ENCODE data around the gene SMAGP. TPM values are rescaled to one million over a fixed set of nuclear protein-coding genes. Genes with fewer than 3 reads are reported as not detected.
A peak's percentile ranks its signal among the peaks of the same experiment; 100 is the strongest.
"Not testable (repeated sequence)": the region's sequence is repeated elsewhere in the genome, so short reads cannot be mapped to it uniquely, and the experiment has no call there.

SMAGP gene
- total RNA-seq (1 to 10 TPM; 8.4 to 9.3 TPM), polyA plus RNA-seq (1 to 10 TPM; 4.1 to 4.5 TPM)
- long read RNA-seq, donor 1, transcript SMAGP-203 (4 exons, 2,350 nt): major isoform, 13 of 25 reads
- long read RNA-seq, donor 1, partial matches to known transcripts: 2 of 25 reads
- long read RNA-seq, donor 1, other reads (novel, unspliced or antisense): 9 of 25 reads
- long read RNA-seq, donor 2, transcript SMAGP-203 (4 exons, 2,350 nt): major isoform, 9 of 19 reads
- long read RNA-seq, donor 2, partial matches to known transcripts: 1 of 19 reads
- long read RNA-seq, donor 2, other reads (novel, unspliced or antisense): 7 of 19 reads

DNA sequence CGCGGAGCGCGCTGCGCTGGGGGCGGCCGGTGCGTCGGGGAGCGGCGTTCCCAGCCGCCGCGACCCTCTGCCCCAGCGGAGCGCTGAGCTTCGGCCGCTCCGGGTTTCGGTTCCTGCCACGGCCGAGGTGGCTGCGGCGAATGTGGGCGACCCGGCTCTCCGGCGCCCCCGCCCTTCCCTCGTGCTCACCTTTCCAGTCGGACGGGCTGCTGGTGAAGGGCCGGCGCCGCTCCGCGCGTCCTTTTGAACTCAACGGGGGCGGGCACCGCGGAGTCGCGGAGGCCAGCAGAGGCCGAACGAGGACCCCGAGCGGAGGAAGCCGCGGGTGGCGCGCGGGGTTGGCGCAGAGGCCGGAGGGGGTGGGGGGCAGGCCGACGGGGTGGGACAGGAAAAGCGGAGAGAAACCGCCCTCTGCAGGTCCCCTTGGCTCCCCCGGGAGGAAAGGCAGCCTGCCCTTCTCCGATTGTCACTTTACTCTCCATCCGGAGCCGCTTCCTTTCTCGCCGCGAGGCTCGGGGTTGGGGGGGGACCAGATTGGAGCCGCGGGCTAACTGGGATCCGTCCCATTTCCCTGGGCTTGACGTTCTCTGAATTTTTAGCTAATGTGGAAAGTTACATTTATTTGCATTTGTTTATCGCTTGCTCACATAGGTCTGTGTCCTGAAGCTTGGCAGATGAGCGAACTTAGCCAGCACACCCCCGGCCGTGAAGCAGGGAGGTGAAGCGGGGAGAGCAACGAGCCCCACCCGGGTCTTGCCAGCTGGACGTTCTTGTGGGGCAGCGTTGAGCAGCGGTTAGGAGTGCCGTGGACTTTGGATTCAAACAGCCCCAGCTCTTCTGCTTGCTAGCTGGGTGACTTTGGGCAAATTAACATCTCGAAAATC is at the start of gene SMAGP:
Gene SMAGP, minus strand, starts transcription at position 349 of the 884 bp plus-strand sequence. CDS start 1,137 bp downstream, outside the sequence.
- 0 to 1% methylated on average over 72 to 83 of the region's 83 CpGs for WGBS, 2 donors
- Histone ChIP-seq H3K27ac (ENCODE audit: low read depth in 1 of 2, low read length in 2 of 2) (no peak within 1 kb of the TSS), H3K4me1 (ENCODE audit: control insufficient read depth in 1 of 2, insufficient read depth in 2 of 2, low read length in 2 of 2) (no peaks in the 10 kb centered on the region), H3K36me3 (ENCODE audit: control insufficient read depth in 1 of 2, insufficient read depth in 2 of 2, low read length in 1 of 2) (no peaks in the 10 kb centered on the region), H3K27me3 (ENCODE audit: control insufficient read depth in 1 of 2, insufficient read depth in 2 of 2, low read length in 1 of 2) (no peaks in the 10 kb centered on the region), H3K9me3 (ENCODE audit: control insufficient read depth, low read length) (no peaks in the 10 kb centered on the region), H3K4me3 (ENCODE audit: low read length in 2 of 2) (peak within 1 kb of the TSS; percentile 37 to 87)
- ATAC-seq (ENCODE audit: low FRiP score): peak; percentile 77
- peak; percentile 63 to 84 for DNase-seq
- intact Hi-C loops (cut with DNase I): no loop called here

GRCh38 chr12:51318846-51319599 is 48.8 kb upstream of the SMAGP start:
- ATAC-seq (ENCODE audit: low FRiP score): no peak
- intact Hi-C loops (cut with DNase I): no loop called here
- no peak for DNase-seq
- no peaks in the 10 kb centered on the region for H3K27me3 ChIP-seq (ENCODE audit: control insufficient read depth in 1 of 2, insufficient read depth in 2 of 2, low read length in 1 of 2)
- H3K4me1 ChIP-seq (ENCODE audit: control insufficient read depth in 1 of 2, insufficient read depth in 2 of 2, low read length in 2 of 2): no peaks in the 10 kb centered on the region
- no peak overlapping the region for H3K4me3 ChIP-seq (ENCODE audit: low read length in 2 of 2)
- 61 to 67% methylated on average over 3 of the region's 3 CpGs for WGBS, 2 donors
- no peaks in the 10 kb centered on the region for H3K36me3 ChIP-seq (ENCODE audit: control insufficient read depth in 1 of 2, insufficient read depth in 2 of 2, low read length in 1 of 2)
- H3K27ac ChIP-seq (ENCODE audit: low read depth in 1 of 2, low read length in 2 of 2): no peak overlapping the region
- H3K9me3 ChIP-seq (ENCODE audit: control insufficient read depth, low read length): no peaks in the 10 kb centered on the region

- H3K4me3 ChIP-seq (ENCODE audit: low read length in 2 of 2); H3K9me3 ChIP-seq (ENCODE audit: control insufficient read depth, low read length); H3K4me1 ChIP-seq (ENCODE audit: control insufficient read depth in 1 of 2, insufficient read depth in 2 of 2, low read length in 2 of 2); ATAC-seq (ENCODE audit: low FRiP score); DNase-seq; H3K36me3 ChIP-seq (ENCODE audit: control insufficient read depth in 1 of 2, insufficient read depth in 2 of 2, low read length in 1 of 2); H3K27me3 ChIP-seq (ENCODE audit: control insufficient read depth in 1 of 2, insufficient read depth in 2 of 2, low read length in 1 of 2); intact Hi-C loops (cut with DNase I); H3K27ac ChIP-seq (ENCODE audit: low read depth in 1 of 2, low read length in 2 of 2): not testable (repeated sequence)
- 93 to 95% methylated on average over 8 of the region's 8 CpGs for WGBS, 2 donors
Measured at GRCh38 chr12:51318057-51318806, 48.0 kb upstream of the SMAGP start.

DNA sequence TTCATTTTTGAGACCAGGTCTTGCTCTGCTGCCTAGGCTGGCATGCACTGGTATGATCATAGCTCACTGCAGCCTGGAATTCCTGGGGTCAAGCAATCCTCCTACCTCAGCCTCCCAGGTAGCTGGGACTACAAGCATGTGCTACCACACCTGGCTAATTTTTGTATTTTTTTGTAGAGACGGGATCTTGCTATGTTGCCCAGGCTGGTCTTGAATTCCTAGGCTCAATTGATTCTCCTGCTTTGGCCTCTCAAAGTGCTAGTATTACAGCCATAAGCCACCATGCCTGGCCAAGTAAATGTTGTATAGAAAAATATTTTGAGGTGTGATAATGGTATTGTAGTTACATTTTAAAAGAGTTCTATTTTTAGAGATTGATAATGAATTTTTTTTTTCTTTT is 41.2 kb upstream of the SMAGP start:
- H3K36me3 ChIP-seq (ENCODE audit: control insufficient read depth in 1 of 2, insufficient read depth in 2 of 2, low read length in 1 of 2): no peaks in the 10 kb centered on the region
- 91 to 97% methylated on average over 1 of the region's 1 CpG for WGBS, 2 donors
- H3K27me3 ChIP-seq (ENCODE audit: control insufficient read depth in 1 of 2, insufficient read depth in 2 of 2, low read length in 1 of 2): no peaks in the 10 kb centered on the region
- no peaks in the 10 kb centered on the region for H3K4me1 ChIP-seq (ENCODE audit: control insufficient read depth in 1 of 2, insufficient read depth in 2 of 2, low read length in 2 of 2)
- ATAC-seq (ENCODE audit: low FRiP score) (no peak), DNase-seq (no peak)
- no peaks in the 10 kb centered on the region for H3K9me3 ChIP-seq (ENCODE audit: control insufficient read depth, low read length)
- intact Hi-C loops (cut with DNase I): no loop called here
- H3K27ac ChIP-seq (ENCODE audit: low read depth in 1 of 2, low read length in 2 of 2): no peak overlapping the region
- no peak overlapping the region for H3K4me3 ChIP-seq (ENCODE audit: low read length in 2 of 2)

DNA sequence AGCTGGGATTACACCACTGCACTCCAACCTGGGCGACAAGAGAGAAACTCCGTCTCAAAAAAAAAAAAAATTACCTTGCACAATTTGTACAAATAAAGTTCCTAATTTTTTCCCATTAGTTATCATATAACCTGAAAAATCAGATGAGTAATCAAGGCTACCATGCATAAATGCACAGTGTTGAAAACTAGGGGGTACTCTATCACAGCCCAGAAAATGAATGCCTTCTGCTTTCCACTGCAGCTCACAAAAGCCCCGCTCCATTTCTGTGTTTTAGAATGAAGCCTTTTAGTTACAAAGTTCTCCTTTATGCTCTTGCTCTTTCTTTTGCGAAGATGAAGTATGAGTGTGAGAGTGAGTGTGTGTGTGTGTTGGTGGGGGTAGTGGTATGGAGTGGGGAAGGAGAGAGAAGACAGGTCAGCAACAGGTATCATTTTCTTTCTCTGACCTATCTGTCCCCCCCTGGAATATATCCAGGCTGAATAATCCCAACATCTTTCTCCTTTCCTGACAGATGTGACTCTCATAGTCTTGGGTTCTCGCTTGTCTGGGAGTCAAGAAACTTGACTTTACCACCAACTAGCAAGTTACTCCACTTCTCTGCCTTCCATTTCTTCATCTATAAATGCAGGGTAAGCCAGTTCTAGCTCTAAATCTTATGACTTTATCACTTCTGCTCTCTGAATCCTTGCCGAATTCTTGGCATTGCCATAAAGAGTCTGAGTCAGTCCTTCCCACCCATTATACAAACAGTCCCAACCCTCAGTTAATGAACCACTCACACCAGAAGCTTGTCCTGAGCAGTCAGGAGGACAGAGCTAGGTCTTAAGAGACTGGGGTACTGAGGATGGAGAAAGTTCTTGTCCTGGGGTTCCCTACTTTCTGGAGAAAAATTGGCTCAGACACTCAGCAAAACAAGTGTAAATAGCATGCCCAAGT is 37.7 kb upstream of the SMAGP start:
- Histone ChIP-seq H3K9me3 (ENCODE audit: control insufficient read depth, low read length) (no peaks in the 10 kb centered on the region), H3K4me3 (ENCODE audit: low read length in 2 of 2) (no peak overlapping the region), H3K36me3 (ENCODE audit: control insufficient read depth in 1 of 2, insufficient read depth in 2 of 2, low read length in 1 of 2) (no peaks in the 10 kb centered on the region), H3K27me3 (ENCODE audit: control insufficient read depth in 1 of 2, insufficient read depth in 2 of 2, low read length in 1 of 2) (no peaks in the 10 kb centered on the region), H3K4me1 (ENCODE audit: control insufficient read depth in 1 of 2, insufficient read depth in 2 of 2, low read length in 2 of 2) (no peaks in the 10 kb centered on the region), H3K27ac (ENCODE audit: low read depth in 1 of 2, low read length in 2 of 2) (no peak overlapping the region)
- 71 to 72% methylated on average over 6 of the region's 6 CpGs for WGBS, 2 donors
- ATAC-seq (ENCODE audit: low FRiP score): no peak
- intact Hi-C loops (cut with DNase I): no loop called here
- DNase-seq: no peak

GRCh38 chr12:51306507-51306906 is 36.3 kb upstream of the SMAGP start:
- no peaks in the 10 kb centered on the region for H3K27me3 ChIP-seq (ENCODE audit: control insufficient read depth in 1 of 2, insufficient read depth in 2 of 2, low read length in 1 of 2)
- H3K36me3 ChIP-seq (ENCODE audit: control insufficient read depth in 1 of 2, insufficient read depth in 2 of 2, low read length in 1 of 2): no peaks in the 10 kb centered on the region
- no peak overlapping the region for H3K27ac ChIP-seq (ENCODE audit: low read depth in 1 of 2, low read length in 2 of 2)
- DNase-seq (no peak), ATAC-seq (ENCODE audit: low FRiP score) (no peak)
- H3K4me3 ChIP-seq (ENCODE audit: low read length in 2 of 2): no peak overlapping the region
- no peaks in the 10 kb centered on the region for H3K9me3 ChIP-seq (ENCODE audit: control insufficient read depth, low read length)
- H3K4me1 ChIP-seq (ENCODE audit: control insufficient read depth in 1 of 2, insufficient read depth in 2 of 2, low read length in 2 of 2): no peaks in the 10 kb centered on the region
- WGBS, 2 donors: 87 to 88% methylated on average over 5 of the region's 5 CpGs
- intact Hi-C loops (cut with DNase I): no loop called here

DNA sequence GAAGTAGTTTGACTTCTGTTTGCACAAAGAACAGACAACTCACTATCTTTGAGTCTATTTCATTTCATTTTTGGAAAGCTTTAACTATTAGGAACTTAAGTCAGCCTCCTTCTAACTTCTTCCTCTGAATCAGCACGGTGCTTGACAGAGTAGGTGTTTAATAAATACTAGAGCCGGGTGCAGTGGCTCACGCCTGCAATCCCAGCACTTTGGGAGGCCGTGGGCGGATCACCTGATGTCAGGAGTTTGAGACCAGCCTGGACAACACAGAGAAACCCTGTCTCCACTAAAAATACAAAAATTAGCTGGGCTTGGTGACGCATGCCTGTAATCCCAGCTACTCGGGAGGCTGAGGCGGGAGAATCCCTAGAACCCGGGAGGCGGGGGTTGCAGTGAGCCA is 30.6 kb upstream of the SMAGP start:
- H3K27me3 ChIP-seq (ENCODE audit: control insufficient read depth in 1 of 2, insufficient read depth in 2 of 2, low read length in 1 of 2); ATAC-seq (ENCODE audit: low FRiP score); H3K9me3 ChIP-seq (ENCODE audit: control insufficient read depth, low read length); H3K4me1 ChIP-seq (ENCODE audit: control insufficient read depth in 1 of 2, insufficient read depth in 2 of 2, low read length in 2 of 2); H3K36me3 ChIP-seq (ENCODE audit: control insufficient read depth in 1 of 2, insufficient read depth in 2 of 2, low read length in 1 of 2); H3K27ac ChIP-seq (ENCODE audit: low read depth in 1 of 2, low read length in 2 of 2); H3K4me3 ChIP-seq (ENCODE audit: low read length in 2 of 2); DNase-seq; intact Hi-C loops (cut with DNase I): not testable (repeated sequence)
- WGBS, 2 donors: 81% methylated on average over 10 of the region's 10 CpGs
